Upper lobe of left lung (tissue), 6 donors: Measurements from ENCODE around the gene HBS1L. TPM values are rescaled to one million over a fixed set of nuclear protein-coding genes. Genes with fewer than 3 reads are reported as not detected.
A peak's percentile ranks its signal among the peaks of the same experiment; 100 is the strongest.

Experiments used
- ATAC-seq, 2 donors: fragments of 200-7000 bp; cut with Tn5 transposase; one replicate each; pipeline ENCODE4 v1.9.1; 2022; ENCODE audit warnings: mild to moderate bottlenecking in 2 of 2, moderate library complexity in 2 of 2; ENCODE audit not compliant: low FRiP score in 2 of 2
- DNase-seq, 2 donors: peaks; one replicate each; pipeline ENCODE4 v3.0.0-alpha.2; 2019 to 2020
- H3K27ac ChIP-seq, 4 donors: fragments of 200-600 bp; sonication (generic); one replicate each; pipeline ENCODE4 v1.5.1; 2016 to 2019
- H3K27me3 ChIP-seq, 4 donors: fragments of 200-600 bp; sonication (generic); one replicate each; pipeline ENCODE4 v1.5.1; 2017 to 2019
- H3K36me3 ChIP-seq, 4 donors: fragments of 200-600 bp; sonication (generic); one replicate each; pipeline ENCODE4 v1.5.1; 2016 to 2019
- H3K4me1 ChIP-seq, 4 donors: fragments of 200-600 bp; sonication (generic); one replicate each; pipeline ENCODE4 v1.5.1; 2018 to 2019
- H3K4me3 ChIP-seq, 4 donors: fragments of 200-600 bp; sonication (generic); one replicate each; pipeline ENCODE4 v1.5.1; 2017 to 2019; ENCODE audit warnings: mild to moderate bottlenecking in 2 of 4, moderate library complexity in 1 of 4
- H3K9me3 ChIP-seq, 4 donors: fragments of 200-600 bp; sonication (generic); one replicate each; pipeline ENCODE4 v1.5.1; 2018 to 2019
- CTCF ChIP-seq, 6 experiments: fragments of 450-650 bp in 4 of 6; fragments of 200-600 bp in 2 of 6; sonication (generic) in 2 of 6; IDR thresholded peaks; one replicate each; pipeline ENCODE4 v1.5.1; 2016 to 2019; ENCODE audit warnings: antibody characterized with exemption in 6 of 6
- EP300 ChIP-seq, 4 donors: sonication (generic); formaldehyde crosslinking; IDR thresholded peaks; one replicate each; pipeline ENCODE4 v1.5.1; 2017; ENCODE audit warnings: antibody characterized with exemption in 4 of 4, control low read depth in 2 of 4
- POLR2A ChIP-seq, 4 donors: fragments of 450-650 bp; IDR thresholded peaks; one replicate each; pipeline ENCODE4 v1.5.1; 2016 to 2017; ENCODE audit warnings: antibody characterized with exemption in 4 of 4, mild to moderate bottlenecking in 2 of 4
- POLR2AphosphoS5 ChIP-seq, 2 donors: sonication (generic); formaldehyde crosslinking; IDR thresholded peaks; one replicate each; pipeline ENCODE4 v1.5.1; 2017; ENCODE audit warnings: antibody characterized with exemption in 2 of 2
- WGBS, 2 donors: methylation state at CpG; one replicate each; pipeline ENCODE4 v1.1.5; 2017 to 2018; 5-methylcytosine and 5-hydroxymethylcytosine counted together
- total RNA-seq, 6 donors: library from RNA; depleted of rRNA in 4 of 6; stranded (reverse); fragments of >200 nt in 4 of 6; gene quantifications; one replicate each; pipeline versions ENCODE4 v1.1.0 to v1.2.1, GENCODE V29; 2016 to 2021
- donor health status: DM: no; HTN: no; CAD: no; lungs with moderate emphysema.
- donor health status: DM: no; HTN: yes; CAD: no; lungs with severe emphysema.

Gene HBS1L
- total RNA-seq, 6 donors from 2014 or later: 16.8 to 47.0 (median 38.5) TPM

GRCh38 chr6:135056632-135057031 lies 2.0 kb upstream of the HBS1L start:
- no peak for DNase-seq
- ATAC-seq: no peak

DNA sequence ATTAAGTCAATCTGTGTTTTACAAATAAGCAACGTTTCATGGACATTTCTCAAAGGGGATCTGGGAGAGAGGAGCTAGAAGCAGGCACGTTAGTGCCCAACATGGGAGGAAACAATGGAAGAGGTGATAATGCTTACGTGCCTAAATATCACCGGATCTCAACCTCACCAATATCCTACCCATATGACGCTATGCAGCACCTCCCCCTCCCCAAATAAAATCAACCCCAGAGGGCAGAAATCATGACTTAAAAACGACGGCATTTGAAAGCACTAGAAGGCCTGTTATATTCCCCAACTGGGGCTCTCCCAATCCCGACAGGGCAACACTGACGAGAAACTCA lies 425 bp downstream of the HBS1L start:
- H3K4me1 ChIP-seq: peaks cover 20 to 31% (median 21%) of the 10 kb centered on the region in 4 donors
- peaks cover 0 to 8% (median 4%) of the 10 kb centered on the region in 4 donors for H3K36me3 ChIP-seq
- H3K27me3 ChIP-seq: no peaks in the 10 kb centered on the region
- peak overlapping the region; percentile 87 to 92 (median 90) for H3K27ac ChIP-seq
- 0 to 2% methylated on average over 5 to 9 of the region's 9 CpGs for WGBS, 2 donors
- H3K9me3 ChIP-seq: no peaks in the 10 kb centered on the region
- DNase-seq (no peak), ATAC-seq (no peak)
- TF ChIP-seq POLR2A (IDR thresholded peaks at IDR 0.05) (no peak), POLR2AphosphoS5 (IDR thresholded peaks at IDR 0.05) (no peak), EP300 (IDR thresholded peaks at IDR 0.05) (no peak), CTCF (IDR thresholded peaks at IDR 0.05) (no peak)
- H3K4me3 ChIP-seq: peak overlapping the region; percentile 67 to 93 (median 75)

More at GRCh38 chr6:135056632-135057031, 2.0 kb upstream of the HBS1L start:
- no peak for TF ChIP-seq CTCF (IDR thresholded peaks at IDR 0.05)
- no peak for TF ChIP-seq EP300 (IDR thresholded peaks at IDR 0.05)
- TF ChIP-seq POLR2A (IDR thresholded peaks at IDR 0.05): no peak
- TF ChIP-seq POLR2AphosphoS5 (IDR thresholded peaks at IDR 0.05): no peak
- no peaks in the 10 kb centered on the region for H3K27me3 ChIP-seq
- H3K4me3 ChIP-seq: no peak overlapping the region
- H3K9me3 ChIP-seq: no peaks in the 10 kb centered on the region
- H3K4me1 ChIP-seq: peaks cover 20 to 31% (median 21%) of the 10 kb centered on the region in 4 donors
- WGBS, 2 donors: 96% methylated on average over 5 of the region's 5 CpGs
- no peak overlapping the region for H3K27ac ChIP-seq
- no peaks in the 10 kb centered on the region for H3K36me3 ChIP-seq

GRCh38 chr6:135053406-135053805 lies 1.2 kb downstream of the HBS1L start:
- H3K27ac ChIP-seq: no peak overlapping the region

DNA sequence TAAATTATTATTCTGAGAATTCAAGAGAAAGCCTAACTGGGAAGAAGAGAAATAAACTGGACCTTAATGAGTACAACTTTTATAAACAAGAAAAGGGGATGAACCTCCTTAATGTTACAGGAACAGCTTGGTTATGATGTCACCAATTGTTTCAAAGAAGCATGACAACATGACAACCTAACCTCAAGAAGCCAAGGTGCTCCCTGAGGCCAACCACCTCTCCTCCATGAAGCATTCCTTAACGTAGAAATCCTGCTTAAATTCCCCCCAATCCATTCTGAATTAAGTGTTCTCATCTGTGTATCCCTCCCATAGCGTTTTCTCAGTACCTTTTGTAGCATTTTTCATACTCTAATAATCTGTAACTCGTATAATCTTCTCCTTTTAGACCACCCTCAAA lies 1.7 kb downstream of the HBS1L start:
- no peak for TF ChIP-seq CTCF (IDR thresholded peaks at IDR 0.05)
- no peak for TF ChIP-seq POLR2A (IDR thresholded peaks at IDR 0.05)
- no peak for TF ChIP-seq POLR2AphosphoS5 (IDR thresholded peaks at IDR 0.05)
- no peak for TF ChIP-seq EP300 (IDR thresholded peaks at IDR 0.05)
- no peak for ATAC-seq
- Histone ChIP-seq H3K4me3 (no peak overlapping the region), H3K9me3 (no peaks in the 10 kb centered on the region), H3K27me3 (no peaks in the 10 kb centered on the region), H3K36me3 (peaks cover 0 to 18% (median 9%) of the 10 kb centered on the region in 4 donors), H3K27ac (no peak overlapping the region), H3K4me1 (peaks cover 20 to 31% (median 21%) of the 10 kb centered on the region in 4 donors)
- WGBS, 2 donors: 53 to 71% methylated on average over 3 of the region's 3 CpGs
- DNase-seq: no peak

More at GRCh38 chr6:135053406-135053805, 1.2 kb downstream of the HBS1L start:
- Histone ChIP-seq H3K4me1 (peaks cover 20 to 31% (median 21%) of the 10 kb centered on the region in 4 donors), H3K4me3 (peak overlapping the region in 3 of 4 donors; percentile 67 to 93 (median 72)), H3K9me3 (no peaks in the 10 kb centered on the region), H3K36me3 (peaks cover 0 to 13% (median 6%) of the 10 kb centered on the region in 4 donors), H3K27me3 (no peaks in the 10 kb centered on the region)
- TF ChIP-seq EP300 (IDR thresholded peaks at IDR 0.05): no peak
- DNase-seq (no peak), ATAC-seq (no peak)
- 37 to 43% methylated on average over 2 of the region's 2 CpGs for WGBS, 2 donors

- Histone ChIP-seq H3K4me1 (peaks cover 16 to 38% (median 26%) of the 10 kb centered on the region in 4 donors), H3K27me3 (no peaks in the 10 kb centered on the region), H3K27ac (no peak overlapping the region), H3K4me3 (no peak overlapping the region), H3K36me3 (peaks cover 0 to 20% (median 11%) of the 10 kb centered on the region in 4 donors), H3K9me3 (no peaks in the 10 kb centered on the region)
- ATAC-seq: no peak
- WGBS, 2 donors: 76 to 99% methylated on average over 2 of the region's 2 CpGs
- TF ChIP-seq CTCF (IDR thresholded peaks at IDR 0.05) (no peak), EP300 (IDR thresholded peaks at IDR 0.05) (no peak), POLR2A (IDR thresholded peaks at IDR 0.05) (no peak), POLR2AphosphoS5 (IDR thresholded peaks at IDR 0.05) (no peak)
- DNase-seq: no peak
These were observed 5.7 kb downstream of the HBS1L start for GRCh38 chr6:135048915-135049314.
